Measurements from ENCODE around the gene GRM2.

- TF ChIP-seq CTCF (conservative IDR thresholded peaks at IDR 0.05 in 1 of 2, IDR thresholded peaks at IDR 0.05 in 1 of 2; ENCODE audit: low read depth in 1 of 2, low read length in 2 of 2): no peak
- no peak for TF ChIP-seq EZH2 (IDR thresholded peaks at IDR 0.05; ENCODE audit: low read length, missing control alignments)
Observed at GRCh38 chr3:51712038-51712420, 5.2 kb downstream of the GRM2 start.

All from fibroblast of lung (primary cell).